ENCODE measurements around the gene GRIN2A.

GRIN2A gene

GRCh38 chr16:10181196-10182162 is 749 bp downstream of the GRIN2A start:
- DNase-seq = peak; percentile 61
- ATAC-seq = peak; percentile 66

- no peak for ATAC-seq
- peak; percentile 56 for DNase-seq
These were observed 1.5 kb downstream of the GRIN2A start for GRCh38 chr16:10180771-10181163.

- DNase-seq = no peak
These were observed 2.0 kb downstream of the GRIN2A start for GRCh38 chr16:10180042-10180770.

GRCh38 chr16:10178526-10178925 is 3.7 kb downstream of the GRIN2A start:
- ATAC-seq (no peak), DNase-seq (no peak)

More at GRCh38 chr16:10180042-10180770, 2.0 kb downstream of the GRIN2A start:
- ATAC-seq = no peak

GRCh38 chr16:10178080-10178479 is 4.1 kb downstream of the GRIN2A start:
- ATAC-seq = no peak
- DNase-seq = no peak

- DNase-seq = no peak
- no peak for ATAC-seq
These were observed 9.2 kb downstream of the GRIN2A start for GRCh38 chr16:10172848-10173655.

GRCh38 chr16:10171221-10171620 is 11.0 kb downstream of the GRIN2A start:
- no peak for ATAC-seq
- no peak for DNase-seq

GRCh38 chr16:10169904-10170410 is 12.3 kb downstream of the GRIN2A start:
- DNase-seq (no peak), ATAC-seq (no peak)

- no peak for ATAC-seq
- no peak for DNase-seq
These were observed 13.2 kb downstream of the GRIN2A start for GRCh38 chr16:10169031-10169430.

- no peak for DNase-seq
These were observed 14.0 kb downstream of the GRIN2A start for GRCh38 chr16:10168258-10168657.

GRCh38 chr16:10165643-10166042 is 16.6 kb downstream of the GRIN2A start:
- DNase-seq (no peak), ATAC-seq (no peak)

More at GRCh38 chr16:10168258-10168657, 14.0 kb downstream of the GRIN2A start:
- ATAC-seq = no peak

GRCh38 chr16:10162981-10163380 is 19.2 kb downstream of the GRIN2A start:
- DNase-seq (no peak), ATAC-seq (no peak)

- no peak for ATAC-seq
- DNase-seq = no peak
These were observed 26.1 kb downstream of the GRIN2A start for GRCh38 chr16:10156099-10156498.

- DNase-seq (no peak), ATAC-seq (no peak)
These were observed 27.8 kb downstream of the GRIN2A start for GRCh38 chr16:10154389-10154788.

GRCh38 chr16:10153985-10154384 is 28.2 kb downstream of the GRIN2A start:
- no peak for DNase-seq

GRCh38 chr16:10151718-10152117 is 30.5 kb downstream of the GRIN2A start:
- no peak for DNase-seq
- no peak for ATAC-seq

More at GRCh38 chr16:10153985-10154384, 28.2 kb downstream of the GRIN2A start:
- no peak for ATAC-seq

- ATAC-seq = no peak
- DNase-seq = no peak
These were observed 31.3 kb downstream of the GRIN2A start for GRCh38 chr16:10150906-10151305.

GRCh38 chr16:10145542-10146035 is 36.6 kb downstream of the GRIN2A start:
- DNase-seq = no peak
- ATAC-seq = no peak

- no peak for ATAC-seq
These were observed 40.6 kb downstream of the GRIN2A start for GRCh38 chr16:10141671-10142070.

GRCh38 chr16:10138881-10139280 is 43.3 kb downstream of the GRIN2A start:
- ATAC-seq = no peak

More at GRCh38 chr16:10141671-10142070, 40.6 kb downstream of the GRIN2A start:
- DNase-seq = no peak

GRCh38 chr16:10137341-10137740 is 44.9 kb downstream of the GRIN2A start:
- no peak for ATAC-seq
- DNase-seq = no peak

More at GRCh38 chr16:10138881-10139280, 43.3 kb downstream of the GRIN2A start:
- no peak for DNase-seq

- DNase-seq (no peak), ATAC-seq (no peak)
These were observed 45.3 kb downstream of the GRIN2A start for GRCh38 chr16:10136916-10137315.
